ENCODE measurements around the gene CPVL.

CPVL gene

DNA sequence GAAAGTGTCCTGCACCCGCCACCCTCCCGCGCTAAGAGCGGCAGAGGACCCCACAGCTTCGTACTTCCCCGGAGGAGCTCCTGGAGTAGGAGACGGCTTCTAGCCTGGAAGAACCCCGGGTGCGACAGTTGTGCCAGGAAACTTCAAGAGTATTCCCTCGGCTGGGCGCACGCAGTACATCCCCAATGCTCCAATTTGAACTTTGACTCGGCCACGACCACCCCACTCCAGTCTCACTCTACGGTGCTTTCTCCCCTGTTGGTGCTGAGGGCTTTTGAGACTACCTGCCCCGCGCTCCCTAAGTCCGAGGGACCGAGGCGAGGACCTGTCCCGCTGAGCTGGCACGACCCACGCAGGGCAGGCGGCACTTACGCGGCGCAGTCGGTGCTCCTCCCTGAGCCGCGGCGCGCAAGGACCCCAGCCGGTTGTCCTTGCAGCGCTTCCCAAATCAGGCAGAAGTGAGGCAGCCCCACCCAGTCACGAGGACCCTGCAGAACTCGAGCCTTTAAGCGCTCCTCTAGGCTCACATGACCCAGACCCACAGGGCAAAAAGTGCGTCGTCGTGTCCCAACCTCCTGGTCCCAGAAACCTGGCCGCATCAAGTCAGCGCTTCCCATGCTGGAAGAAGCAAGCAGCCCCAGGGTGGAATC lies at the start of gene CPVL:
Gene CPVL (minus strand): TSS at position 481 of the 650 bp plus-strand sequence. CDS start 25,476 bp downstream, outside the sequence.
- H3K9me3 ChIP-seq (ENCODE audit: insufficient read depth, low read length): no peaks in the 10 kb centered on the region
- H3K4me3 ChIP-seq (ENCODE audit: low read length): peak within 1 kb of the TSS; percentile 84
- peak within 1 kb of the TSS; percentile 99 for H3K4me2 ChIP-seq (ENCODE audit: low read length)
- peaks cover 14% of the 10 kb centered on the region for H3K27me3 ChIP-seq (ENCODE audit: low read depth, low read length)
- H3K36me3 ChIP-seq (replicated peaks; ENCODE audit: low read depth, low read length): no peaks in the 10 kb centered on the region
- H3K27ac ChIP-seq (ENCODE audit: low read length): no peak within 1 kb of the TSS
- TF ChIP-seq, protein P1, sequence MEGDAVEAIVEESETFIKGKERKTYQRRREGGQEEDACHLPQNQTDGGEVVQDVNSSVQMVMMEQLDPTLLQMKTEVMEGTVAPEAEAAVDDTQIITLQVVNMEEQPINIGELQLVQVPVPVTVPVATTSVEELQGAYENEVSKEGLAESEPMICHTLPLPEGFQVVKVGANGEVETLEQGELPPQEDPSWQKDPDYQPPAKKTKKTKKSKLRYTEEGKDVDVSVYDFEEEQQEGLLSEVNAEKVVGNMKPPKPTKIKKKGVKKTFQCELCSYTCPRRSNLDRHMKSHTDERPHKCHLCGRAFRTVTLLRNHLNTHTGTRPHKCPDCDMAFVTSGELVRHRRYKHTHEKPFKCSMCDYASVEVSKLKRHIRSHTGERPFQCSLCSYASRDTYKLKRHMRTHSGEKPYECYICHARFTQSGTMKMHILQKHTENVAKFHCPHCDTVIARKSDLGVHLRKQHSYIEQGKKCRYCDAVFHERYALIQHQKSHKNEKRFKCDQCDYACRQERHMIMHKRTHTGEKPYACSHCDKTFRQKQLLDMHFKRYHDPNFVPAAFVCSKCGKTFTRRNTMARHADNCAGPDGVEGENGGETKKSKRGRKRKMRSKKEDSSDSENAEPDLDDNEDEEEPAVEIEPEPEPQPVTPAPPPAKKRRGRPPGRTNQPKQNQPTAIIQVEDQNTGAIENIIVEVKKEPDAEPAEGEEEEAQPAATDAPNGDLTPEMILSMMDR (IDR thresholded peaks at IDR 0.05; ENCODE audit: low read depth, low read length): no peak
- TF ChIP-seq EZH2phosphoT487 (IDR thresholded peaks at IDR 0.05; ENCODE audit: low read depth): no peak
- H3K4me1 ChIP-seq (ENCODE audit: low read length): peaks cover 17% of the 10 kb centered on the region
- H4K20me1 ChIP-seq (ENCODE audit: insufficient read depth, low read length): no peaks in the 10 kb centered on the region
- H2AFZ ChIP-seq (ENCODE audit: low read depth, low read length): peak within 1 kb of the TSS; percentile 64
- no peaks in the 10 kb centered on the region for H3K79me2 ChIP-seq (ENCODE audit: low read length)
- H3K9ac ChIP-seq (ENCODE audit: low read length): peak within 1 kb of the TSS; percentile 69

GRCh38 chr7:29194594-29195427 lies 48.5 kb upstream of the CPVL start, which contains the start of gene CHN2:
CHN2 (plus strand) TSS chr7:29194775.
- no peak within 1 kb of the TSS for H2AFZ ChIP-seq (ENCODE audit: low read depth, low read length)
- H3K9me3 ChIP-seq (ENCODE audit: insufficient read depth, low read length): no peaks in the 10 kb centered on the region
- peak within 1 kb of the TSS; percentile 22 for H3K9ac ChIP-seq (ENCODE audit: low read length)
- H3K27ac ChIP-seq (ENCODE audit: low read length): no peak within 1 kb of the TSS
- H3K27me3 ChIP-seq (ENCODE audit: low read depth, low read length): peaks cover 49% of the 10 kb centered on the region
- H3K36me3 ChIP-seq (replicated peaks; ENCODE audit: low read depth, low read length): no peaks in the 10 kb centered on the region
- peak within 1 kb of the TSS; percentile 67 for H3K4me2 ChIP-seq (ENCODE audit: low read length)
- no peaks in the 10 kb centered on the region for H4K20me1 ChIP-seq (ENCODE audit: insufficient read depth, low read length)
- H3K4me3 ChIP-seq (ENCODE audit: low read length): peak within 1 kb of the TSS; percentile 74
- no peaks in the 10 kb centered on the region for H3K79me2 ChIP-seq (ENCODE audit: low read length)
- TF ChIP-seq, protein P1 (IDR thresholded peaks at IDR 0.05; ENCODE audit: low read depth, low read length): no peak
- TF ChIP-seq EZH2phosphoT487 (IDR thresholded peaks at IDR 0.05; ENCODE audit: low read depth): no peak
- no peaks in the 10 kb centered on the region for H3K4me1 ChIP-seq (ENCODE audit: low read length)

DNA sequence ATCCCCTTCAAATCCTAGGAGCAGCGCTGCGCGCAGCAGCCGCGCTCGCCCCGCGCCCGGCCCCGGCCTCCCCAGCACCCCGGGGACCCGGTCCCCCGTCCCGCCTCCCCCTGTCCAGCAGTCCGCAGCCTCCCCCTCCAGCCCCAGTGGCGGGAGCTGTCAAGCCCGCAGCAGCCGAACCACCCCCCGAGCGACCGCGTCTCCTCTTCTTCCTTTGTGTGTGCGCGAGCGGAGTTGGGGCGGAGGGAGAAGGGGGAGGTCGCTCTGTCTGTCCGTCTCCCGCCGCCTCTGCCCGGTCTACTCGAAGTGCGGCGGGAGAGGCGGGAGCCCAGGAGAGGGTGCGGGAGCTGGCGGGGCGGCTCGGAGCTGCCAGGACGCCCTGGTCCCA lies 47.9 kb upstream of the CPVL start:
- H3K4me2 ChIP-seq (ENCODE audit: low read length): peak overlapping the region; percentile 67

More for the DNA sequence above, 47.9 kb upstream of the CPVL start:
- H3K36me3 ChIP-seq (replicated peaks; ENCODE audit: low read depth, low read length): no peaks in the 10 kb centered on the region
- H3K9ac ChIP-seq (ENCODE audit: low read length): no peak overlapping the region
- no peak for TF ChIP-seq EZH2phosphoT487 (IDR thresholded peaks at IDR 0.05; ENCODE audit: low read depth)
- TF ChIP-seq, protein P1 (IDR thresholded peaks at IDR 0.05; ENCODE audit: low read depth, low read length): no peak
- peaks cover 49% of the 10 kb centered on the region for H3K27me3 ChIP-seq (ENCODE audit: low read depth, low read length)
- no peak overlapping the region for H2AFZ ChIP-seq (ENCODE audit: low read depth, low read length)
- no peak overlapping the region for H3K27ac ChIP-seq (ENCODE audit: low read length)
- peak overlapping the region; percentile 74 for H3K4me3 ChIP-seq (ENCODE audit: low read length)
- no peaks in the 10 kb centered on the region for H3K4me1 ChIP-seq (ENCODE audit: low read length)
- no peaks in the 10 kb centered on the region for H3K9me3 ChIP-seq (ENCODE audit: insufficient read depth, low read length)
- H3K79me2 ChIP-seq (ENCODE audit: low read length): no peaks in the 10 kb centered on the region
- no peaks in the 10 kb centered on the region for H4K20me1 ChIP-seq (ENCODE audit: insufficient read depth, low read length)

All from OCI-LY3 (cell line).